Endothelial cell of umbilical vein (primary cell): Measurements from ENCODE around the gene MCHR1.

Experiments used
- CTCF ChIP-seq, 2 donors: IDR thresholded peaks; 1 replicate in 1 of 2; 2 replicates in 1 of 2; pipeline ENCODE4 v1.5.1; 2011; ENCODE audit warnings: low read length in 2 of 2, mild to moderate bottlenecking in 2 of 2, moderate library complexity in 2 of 2, control low read depth in 1 of 2, inconsistent platforms in 1 of 2, low read depth in 1 of 2; ENCODE audit not compliant: insufficient read depth in 1 of 2; ENCODE audit errors: extremely low read depth in 1 of 2
- EZH2 ChIP-seq: IDR thresholded peaks from 2 replicates; pipeline ENCODE4 v1.6.1; 2012; ENCODE audit warnings: borderline replicate concordance, low read depth, mild to moderate bottlenecking, moderate library complexity, low read length, inconsistent platforms; ENCODE audit not compliant: severe bottlenecking
- FOS ChIP-seq: IDR thresholded peaks from 2 replicates; pipeline ENCODE4 v1.6.1; 2011; ENCODE audit warnings: mild to moderate bottlenecking, low read length, moderate library complexity, borderline replicate concordance; ENCODE audit not compliant: insufficient read depth
- POLR2A ChIP-seq: IDR thresholded peaks from 2 replicates; pipeline ENCODE4 v1.6.1; 2012; ENCODE audit warnings: low read depth, mild to moderate bottlenecking, control low read depth, low read length

GRCh38 chr22:40653361-40653760, 25.9 kb upstream of the MCHR1 start:
- TF ChIP-seq EZH2 (no peak), CTCF (IDR thresholded peaks at IDR 0.05; ENCODE audit: extremely low read depth in 1 of 2, insufficient read depth in 1 of 2, low read depth in 1 of 2, low read length in 2 of 2) (no peak), POLR2A (no peak), FOS (no peak)
